ENCODE data around the gene SUMO3. TPM values are rescaled to one million over a fixed set of nuclear protein-coding genes. Genes with fewer than 3 reads are reported as not detected.

SUMO3 gene
- total RNA-seq, 1 experiment from 2014 or later = 62.3 TPM

GRCh38 chr21:44763451-44764318 is 54.2 kb downstream of the SUMO3 start:
- Mint-ChIP-seq H3K27ac (ENCODE audit: low read depth, unreplicated experiment) (no peak overlapping the region), H3K9me3 (ENCODE audit: unreplicated experiment) (no peaks in the 10 kb centered on the region), H3K27me3 (ENCODE audit: insufficient read depth, unreplicated experiment) (no peaks in the 10 kb centered on the region), H3K36me3 (ENCODE audit: insufficient read depth, unreplicated experiment) (peaks cover 17% of the 10 kb centered on the region), H3K4me1 (ENCODE audit: insufficient read depth, unreplicated experiment) (peaks cover 22% of the 10 kb centered on the region), H3K4me3 (ENCODE audit: unreplicated experiment) (no peak overlapping the region)
- no peak for TF ChIP-seq CTCF (IDR thresholded peaks at IDR 0.05; ENCODE audit: unreplicated experiment)
- CTCF ChIA-PET = interaction anchor here (0.9 to 1.6 kb wide), 2 partner anchors 253 kb away, joined by 3 to 8 read pairs; no protein-coding TSS in a partner anchor
- DNase-seq (ENCODE audit: unreplicated experiment) = no peak
- POLR2A ChIA-PET = no interaction called here
- intact Hi-C loops (cut with micrococcal nuclease) = no loop called here
- no TSS peak for BruUV-seq (replicated peaks)

GRCh38 chr21:44763050-44763378 is 54.8 kb downstream of the SUMO3 start:
- Mint-ChIP-seq H3K36me3 (ENCODE audit: insufficient read depth, unreplicated experiment) (peaks cover 10% of the 10 kb centered on the region), H3K4me1 (ENCODE audit: insufficient read depth, unreplicated experiment) (peaks cover 22% of the 10 kb centered on the region), H3K27me3 (ENCODE audit: insufficient read depth, unreplicated experiment) (no peaks in the 10 kb centered on the region), H3K9me3 (ENCODE audit: unreplicated experiment) (no peaks in the 10 kb centered on the region), H3K27ac (ENCODE audit: low read depth, unreplicated experiment) (no peak overlapping the region), H3K4me3 (ENCODE audit: unreplicated experiment) (no peak overlapping the region)
- no peak for TF ChIP-seq CTCF (IDR thresholded peaks at IDR 0.05; ENCODE audit: unreplicated experiment)
- no TSS peak for BruUV-seq (replicated peaks)
- ChIA-PET POLR2A (no interaction called here), CTCF (interaction anchor here (1.6 kb wide), 1 partner anchor 253 kb away, joined by 8 read pairs; no protein-coding TSS in a partner anchor)
- intact Hi-C loops (cut with micrococcal nuclease) = no loop called here
- DNase-seq (ENCODE audit: unreplicated experiment) = no peak

GRCh38 chr21:44762221-44763049 is 55.4 kb downstream of the SUMO3 start:
- peaks cover 22% of the 10 kb centered on the region for H3K4me1 Mint-ChIP-seq (ENCODE audit: insufficient read depth, unreplicated experiment)
- CTCF ChIA-PET = interaction anchor here (1.6 kb wide), 1 partner anchor 252 kb away, joined by 8 read pairs; no protein-coding TSS in a partner anchor
- TF ChIP-seq CTCF (IDR thresholded peaks at IDR 0.05; ENCODE audit: unreplicated experiment) = no peak
- intact Hi-C loops (cut with micrococcal nuclease) = no loop called here
- no peak overlapping the region for H3K4me3 Mint-ChIP-seq (ENCODE audit: unreplicated experiment)
- no peaks in the 10 kb centered on the region for H3K27me3 Mint-ChIP-seq (ENCODE audit: insufficient read depth, unreplicated experiment)
- H3K36me3 Mint-ChIP-seq (ENCODE audit: insufficient read depth, unreplicated experiment) = peaks cover 7% of the 10 kb centered on the region
- no peak overlapping the region for H3K27ac Mint-ChIP-seq (ENCODE audit: low read depth, unreplicated experiment)
- POLR2A ChIA-PET = interaction anchor here (0.8 kb wide), 1 partner anchor 38 kb away, joined by 3 read pairs; no protein-coding TSS in a partner anchor
- H3K9me3 Mint-ChIP-seq (ENCODE audit: unreplicated experiment) = no peaks in the 10 kb centered on the region
- BruUV-seq (replicated peaks) = no TSS peak
- no peak for DNase-seq (ENCODE audit: unreplicated experiment)

GRCh38 chr21:44761747-44762208 is 56.1 kb downstream of the SUMO3 start:
- DNase-seq (ENCODE audit: unreplicated experiment) = no peak
- ChIA-PET POLR2A (interaction anchor here (0.8 kb wide), 1 partner anchor 38 kb away, joined by 3 read pairs; no protein-coding TSS in a partner anchor), CTCF (interaction anchor here (1.0 to 1.6 kb wide), 2 partner anchors 54 to 251 kb away, joined by 3 to 8 read pairs; no protein-coding TSS in a partner anchor)
- no peak for TF ChIP-seq CTCF (IDR thresholded peaks at IDR 0.05; ENCODE audit: unreplicated experiment)
- no peaks in the 10 kb centered on the region for H3K27me3 Mint-ChIP-seq (ENCODE audit: insufficient read depth, unreplicated experiment)
- BruUV-seq (replicated peaks) = no TSS peak
- intact Hi-C loops (cut with micrococcal nuclease) = no loop called here
- H3K4me3 Mint-ChIP-seq (ENCODE audit: unreplicated experiment) = no peak overlapping the region
- H3K4me1 Mint-ChIP-seq (ENCODE audit: insufficient read depth, unreplicated experiment) = peaks cover 22% of the 10 kb centered on the region
- H3K36me3 Mint-ChIP-seq (ENCODE audit: insufficient read depth, unreplicated experiment) = peaks cover 7% of the 10 kb centered on the region
- H3K9me3 Mint-ChIP-seq (ENCODE audit: unreplicated experiment) = no peaks in the 10 kb centered on the region
- no peak overlapping the region for H3K27ac Mint-ChIP-seq (ENCODE audit: low read depth, unreplicated experiment)
